ENCODE measurements around the gene BLOC1S5.

GRCh38 chr6:7999201-7999600 lies 65.0 kb downstream of the BLOC1S5 start:
- no peak for TF ChIP-seq CTCF (optimal IDR thresholded peaks at IDR 0.05 in 1 of 3, IDR thresholded peaks at IDR 0.05 in 1 of 3, conservative IDR thresholded peaks at IDR 0.05 in 1 of 3; ENCODE audit: extremely low read depth in 1 of 3, insufficient read depth in 2 of 3, low read length in 3 of 3)
- TF ChIP-seq EZH2 (IDR thresholded peaks at IDR 0.05; ENCODE audit: low read length) = no peak
